ENCODE measurements around the gene CNTNAP5.

The CNTNAP5 gene

DNA sequence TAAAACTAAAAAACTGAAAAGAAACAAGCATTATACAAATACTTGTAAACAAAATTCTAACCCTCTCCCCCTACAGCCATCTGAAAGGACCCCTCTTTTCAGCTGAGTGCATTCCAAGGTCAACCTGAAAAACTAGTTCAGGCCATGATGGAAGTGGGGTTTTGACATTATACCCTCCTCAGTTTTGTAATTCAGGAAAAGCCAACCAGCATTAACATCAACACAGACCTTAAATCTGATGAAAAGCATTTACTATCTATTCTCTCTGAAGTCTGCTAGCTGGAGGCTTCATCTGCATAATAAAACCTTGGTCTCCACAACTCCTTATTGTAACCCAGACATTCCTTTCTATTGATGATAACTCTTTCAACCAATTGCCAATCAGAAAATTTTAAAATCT is 302.2 kb downstream of the CNTNAP5 start:
- Histone ChIP-seq H3K9ac (ENCODE audit: low read length) (no peak overlapping the region), H3K27ac (ENCODE audit: low read length) (no peak overlapping the region), H3K4me1 (ENCODE audit: low read length) (no peaks in the 10 kb centered on the region), H3F3A (ENCODE audit: insufficient read depth, low read length) (no peaks in the 10 kb centered on the region), H3K27me3 (replicated peaks; ENCODE audit: insufficient read depth, low read length) (no peaks in the 10 kb centered on the region), H2AFZ (ENCODE audit: low read length) (no peak overlapping the region), H3K36me3 (replicated peaks; ENCODE audit: insufficient read depth, low read length) (no peaks in the 10 kb centered on the region), H3K4me3 (ENCODE audit: low read length) (no peak overlapping the region), H4K20me1 (ENCODE audit: insufficient read depth, low read length) (no peaks in the 10 kb centered on the region), H3K79me2 (ENCODE audit: low read length) (no peaks in the 10 kb centered on the region), H3K4me2 (ENCODE audit: low read depth, low read length) (no peak overlapping the region), H3K9me3 (replicated peaks; ENCODE audit: insufficient read depth, low read length) (no peaks in the 10 kb centered on the region), H3K9me2 (replicated peaks; ENCODE audit: insufficient read depth, low read length) (no peaks in the 10 kb centered on the region)
- no peak for DNase-seq
- TF ChIP-seq EZH2 (optimal IDR thresholded peaks at IDR 0.05; ENCODE audit: low read depth, low read length) (no peak), CTCF (IDR thresholded peaks at IDR 0.05; ENCODE audit: low read length) (no peak), EZH2phosphoT487 (IDR thresholded peaks at IDR 0.05; ENCODE audit: low read length) (no peak)

GRCh38 chr2:124328397-124328796 is 303.3 kb downstream of the CNTNAP5 start:
- no peaks in the 10 kb centered on the region for H3K9me2 ChIP-seq (replicated peaks; ENCODE audit: insufficient read depth, low read length)
- no peaks in the 10 kb centered on the region for H3K36me3 ChIP-seq (replicated peaks; ENCODE audit: insufficient read depth, low read length)
- H3K79me2 ChIP-seq (ENCODE audit: low read length) = no peaks in the 10 kb centered on the region
- H2AFZ ChIP-seq (ENCODE audit: low read length) = no peak overlapping the region
- no peaks in the 10 kb centered on the region for H3K9me3 ChIP-seq (replicated peaks; ENCODE audit: insufficient read depth, low read length)
- no peaks in the 10 kb centered on the region for H3K4me1 ChIP-seq (ENCODE audit: low read length)
- no peak overlapping the region for H3K9ac ChIP-seq (ENCODE audit: low read length)
- DNase-seq = no peak
- no peaks in the 10 kb centered on the region for H3K27me3 ChIP-seq (replicated peaks; ENCODE audit: insufficient read depth, low read length)
- H3F3A ChIP-seq (ENCODE audit: insufficient read depth, low read length) = no peaks in the 10 kb centered on the region
- H3K4me2 ChIP-seq (ENCODE audit: low read depth, low read length) = no peak overlapping the region
- H3K4me3 ChIP-seq (ENCODE audit: low read length) = no peak overlapping the region
- no peak overlapping the region for H3K27ac ChIP-seq (ENCODE audit: low read length)
- TF ChIP-seq CTCF (IDR thresholded peaks at IDR 0.05; ENCODE audit: low read length) (no peak), EZH2 (optimal IDR thresholded peaks at IDR 0.05; ENCODE audit: low read depth, low read length) (no peak), EZH2phosphoT487 (IDR thresholded peaks at IDR 0.05; ENCODE audit: low read length) (no peak)
- H4K20me1 ChIP-seq (ENCODE audit: insufficient read depth, low read length) = no peaks in the 10 kb centered on the region

DNA sequence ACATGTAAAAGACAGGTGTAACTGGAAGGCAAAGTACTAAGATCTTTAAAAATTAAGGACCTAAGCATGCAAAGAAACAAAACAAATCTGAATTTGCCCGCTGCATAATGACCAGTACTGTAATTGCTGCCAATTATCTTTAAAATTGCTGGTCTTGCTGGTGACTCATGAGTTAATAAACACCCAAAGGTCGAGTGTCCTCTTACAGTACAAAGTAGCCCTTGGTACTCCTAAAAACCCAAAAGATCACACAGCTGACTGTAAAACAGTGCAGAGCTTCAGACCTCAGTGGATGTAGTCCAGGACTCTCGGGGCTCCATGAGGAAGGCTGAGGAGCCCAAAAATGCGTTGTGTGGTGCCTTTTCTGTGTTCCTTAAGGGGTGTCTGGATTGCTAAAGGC is 308.7 kb downstream of the CNTNAP5 start:
- H4K20me1 ChIP-seq (ENCODE audit: insufficient read depth, low read length) = no peaks in the 10 kb centered on the region
- no peak for DNase-seq
- no peak overlapping the region for H3K9ac ChIP-seq (ENCODE audit: low read length)
- no peaks in the 10 kb centered on the region for H3K27me3 ChIP-seq (replicated peaks; ENCODE audit: insufficient read depth, low read length)
- no peak overlapping the region for H2AFZ ChIP-seq (ENCODE audit: low read length)
- H3K4me1 ChIP-seq (ENCODE audit: low read length) = no peaks in the 10 kb centered on the region
- H3K9me3 ChIP-seq (replicated peaks; ENCODE audit: insufficient read depth, low read length) = no peaks in the 10 kb centered on the region
- H3K79me2 ChIP-seq (ENCODE audit: low read length) = no peaks in the 10 kb centered on the region
- H3K27ac ChIP-seq (ENCODE audit: low read length) = no peak overlapping the region
- no peaks in the 10 kb centered on the region for H3F3A ChIP-seq (ENCODE audit: insufficient read depth, low read length)
- no peak for TF ChIP-seq EZH2 (optimal IDR thresholded peaks at IDR 0.05; ENCODE audit: low read depth, low read length)
- no peak for TF ChIP-seq EZH2phosphoT487 (IDR thresholded peaks at IDR 0.05; ENCODE audit: low read length)
- TF ChIP-seq CTCF (IDR thresholded peaks at IDR 0.05; ENCODE audit: low read length) = no peak
- no peak overlapping the region for H3K4me2 ChIP-seq (ENCODE audit: low read depth, low read length)
- no peaks in the 10 kb centered on the region for H3K9me2 ChIP-seq (replicated peaks; ENCODE audit: insufficient read depth, low read length)
- no peak overlapping the region for H3K4me3 ChIP-seq (ENCODE audit: low read length)
- H3K36me3 ChIP-seq (replicated peaks; ENCODE audit: insufficient read depth, low read length) = no peaks in the 10 kb centered on the region

Measured in MM.1S (cell line).